IPS-18c (cell line): ENCODE measurements around the gene ANKRD65.
"Not testable (repeated sequence)": the region's sequence is repeated elsewhere in the genome, so short reads cannot be mapped to it uniquely, and the experiment has no call there.

Experiments used
- H3K4me3 ChIP-seq: 2 replicates; pipeline ENCODE4 v1.7.0; 2013; ENCODE audit warnings: low read depth, mild to moderate bottlenecking, low read length, moderate library complexity; ENCODE audit not compliant: insufficient read depth
- H3K9me3 ChIP-seq: one replicate; pipeline ENCODE4 v1.6.1; 2013; ENCODE audit warnings: mild to moderate bottlenecking, low read length, moderate library complexity; ENCODE audit not compliant: control insufficient read depth, insufficient read depth

ANKRD65 gene

DNA sequence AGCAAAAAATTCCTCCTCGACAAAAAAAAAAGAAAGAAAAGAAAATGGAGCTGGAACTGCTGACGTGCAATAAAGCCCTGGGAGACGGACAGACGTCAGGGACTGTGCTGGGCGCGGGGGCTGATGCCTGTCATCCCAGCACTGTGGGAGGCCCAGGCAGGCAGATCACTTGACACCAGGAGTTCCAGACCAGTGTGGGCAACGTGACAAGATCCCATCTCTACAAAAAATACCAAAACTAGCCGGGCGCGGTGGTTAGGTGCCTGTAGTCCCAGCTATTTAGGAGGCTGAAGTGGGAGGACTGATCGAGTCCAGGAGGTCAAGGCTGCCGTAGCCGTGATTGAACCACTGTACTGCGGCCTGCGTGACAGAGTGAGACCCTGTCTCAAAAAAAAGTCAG is 3.6 kb upstream of the ANKRD65 start:
- H3K9me3 ChIP-seq, result no peaks in the 10 kb centered on the region
- no peak overlapping the region for H3K4me3 ChIP-seq

DNA sequence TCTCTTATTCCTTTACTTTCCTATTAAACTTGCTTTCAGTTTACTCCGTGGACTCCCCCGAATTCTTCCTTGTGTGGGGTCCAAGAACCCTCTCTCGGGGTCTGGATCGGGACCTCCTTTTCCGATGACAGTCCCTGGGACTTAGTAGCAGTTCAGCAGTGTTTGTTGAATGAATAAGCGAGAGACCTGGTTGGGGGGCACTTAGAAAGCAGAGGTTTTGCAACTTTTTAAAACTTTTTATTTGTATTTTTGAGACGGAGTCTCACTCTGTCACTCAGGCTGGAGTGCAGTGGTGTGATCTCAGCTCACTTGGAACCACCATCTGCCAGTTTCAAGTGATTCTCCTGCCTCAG is 2.1 kb upstream of the ANKRD65 start:
- Histone ChIP-seq H3K4me3 (no peak overlapping the region), H3K9me3 (no peaks in the 10 kb centered on the region)

DNA sequence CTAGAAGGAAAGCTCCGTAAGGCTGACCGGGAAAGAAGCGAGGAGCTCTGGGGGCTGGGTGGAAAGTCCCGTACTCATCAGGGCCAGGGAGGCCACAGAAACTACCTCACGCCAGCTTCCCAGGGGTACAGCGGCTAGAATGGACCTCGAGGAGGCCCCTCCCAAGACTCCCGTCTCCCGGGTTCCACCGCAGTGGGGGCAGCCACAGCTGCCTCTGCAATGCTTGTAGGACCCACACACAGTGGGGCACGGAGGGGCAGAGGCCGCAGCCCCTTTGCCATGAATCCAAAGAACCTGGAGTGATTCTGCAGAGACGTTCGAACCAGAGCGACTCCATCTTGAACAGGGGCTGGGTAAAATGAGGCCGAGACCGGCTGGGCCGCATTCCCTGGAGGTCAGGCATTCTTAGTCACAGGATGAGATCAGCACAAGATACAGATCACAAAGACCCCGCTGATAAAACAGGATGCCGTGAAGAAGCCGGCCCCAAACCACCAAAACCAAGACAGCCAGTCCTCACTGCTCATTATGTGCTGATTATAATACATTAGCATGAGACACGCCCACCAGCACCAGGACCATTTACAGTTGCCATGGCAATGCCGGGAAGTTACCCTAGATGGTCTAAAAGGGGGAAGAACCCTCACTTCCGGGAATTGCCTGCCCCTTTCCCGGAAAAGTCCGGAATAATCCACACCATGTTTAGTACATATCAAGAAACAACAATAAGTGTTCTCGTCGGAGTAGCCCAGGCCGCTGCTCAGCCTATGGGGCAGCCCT is 1.6 kb upstream of the ANKRD65 start:
- no peaks in the 10 kb centered on the region for H3K9me3 ChIP-seq
- no peak overlapping the region for H3K4me3 ChIP-seq

DNA sequence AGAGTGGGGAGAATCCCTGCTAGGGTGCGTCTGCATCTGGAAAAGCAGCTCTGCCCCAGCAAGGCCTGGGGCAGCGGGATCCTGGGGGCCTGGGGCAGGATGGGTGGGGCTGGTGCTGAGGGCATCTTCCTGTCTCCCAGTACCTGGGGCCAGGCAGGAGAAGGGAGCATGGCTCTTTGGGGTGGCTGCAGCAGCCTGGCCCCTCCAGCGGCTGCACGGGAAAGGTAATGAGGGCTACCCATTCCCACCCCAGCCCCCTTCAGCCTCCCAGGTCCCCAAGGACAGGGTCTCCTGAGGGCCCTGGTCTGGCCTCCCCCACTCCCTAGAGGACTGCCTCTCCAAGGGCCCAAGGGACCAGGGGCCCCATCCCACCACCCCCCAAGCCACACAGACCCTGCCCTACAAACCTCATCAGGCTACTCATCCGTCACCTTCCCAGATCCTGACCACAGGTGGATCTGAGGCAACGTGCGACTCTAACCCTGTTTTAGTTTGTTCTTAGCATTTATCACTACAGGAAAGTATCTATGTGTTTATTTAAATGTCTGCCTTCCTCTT is 910 bp upstream of the ANKRD65 start:
- Histone ChIP-seq H3K4me3 (no peak overlapping the region), H3K9me3 (no peaks in the 10 kb centered on the region)

DNA sequence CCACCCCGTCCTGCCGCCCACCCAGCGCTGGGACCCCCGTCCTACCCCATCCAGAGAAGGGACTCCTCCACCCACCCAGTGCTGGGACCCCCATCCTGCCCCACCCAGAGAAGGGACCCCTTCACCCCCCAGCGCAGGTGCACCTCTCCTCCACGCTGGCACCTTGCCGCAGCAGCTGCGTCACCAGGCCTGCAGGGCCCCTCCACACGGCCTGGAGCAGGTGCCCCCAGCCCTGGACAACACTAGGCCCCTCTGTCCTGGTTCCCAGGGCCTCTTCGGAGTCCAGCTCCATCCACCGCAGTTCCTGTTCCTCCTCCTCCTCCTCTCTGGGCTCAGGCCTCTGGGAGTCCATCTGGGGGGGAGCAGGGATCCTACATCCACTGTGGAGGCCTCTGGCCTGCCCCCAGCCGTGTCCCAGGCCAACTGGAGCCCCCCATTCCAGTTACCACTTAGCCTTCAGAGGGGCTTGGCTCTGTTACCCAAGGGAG is 378 bp downstream of the ANKRD65 start:
- no peak overlapping the region for H3K4me3 ChIP-seq

DNA sequence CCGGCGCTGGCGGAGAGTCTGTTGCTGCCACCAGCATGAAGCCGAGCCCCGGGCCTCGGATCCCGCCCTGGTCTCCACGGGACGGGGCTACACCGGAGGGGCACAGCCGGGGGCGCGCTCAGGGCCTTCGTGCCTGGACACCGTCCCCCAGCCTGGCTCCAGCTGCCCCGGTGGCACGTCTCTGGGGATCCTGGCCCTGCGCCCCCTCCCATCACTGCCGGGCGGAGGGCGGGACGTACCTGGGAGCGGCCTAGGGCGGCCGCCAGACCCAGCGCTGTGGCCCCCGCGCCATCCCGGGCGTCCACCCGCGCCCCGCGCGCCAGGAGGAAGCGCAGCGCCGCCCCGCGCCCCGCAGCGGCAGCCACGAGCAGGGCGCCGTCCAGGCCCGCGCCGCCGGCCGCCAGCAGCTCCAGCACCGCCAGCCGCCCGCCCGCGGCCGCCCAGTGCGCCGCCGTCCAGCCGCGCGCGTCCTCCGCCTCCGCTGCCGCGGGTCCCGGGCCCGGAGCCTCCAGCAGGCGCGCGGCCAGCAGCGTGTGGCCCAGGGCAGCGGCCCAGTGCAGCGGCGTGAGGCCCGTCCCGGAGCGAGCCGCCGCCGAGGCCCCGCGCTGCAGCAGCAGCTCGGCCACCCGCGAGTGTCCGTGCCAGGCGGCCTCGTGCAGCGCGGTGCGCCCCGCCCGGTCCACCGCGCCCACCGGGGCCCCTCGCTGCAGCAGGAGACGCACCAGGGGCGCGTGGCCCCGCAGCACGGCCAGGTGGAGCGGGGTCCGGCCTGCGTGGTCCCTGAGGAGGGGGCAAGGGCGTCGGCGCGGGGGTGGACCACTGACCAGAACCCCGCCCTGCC is 1.0 kb downstream of the ANKRD65 start:
- Histone ChIP-seq H3K9me3 (no peaks in the 10 kb centered on the region), H3K4me3 (no peak overlapping the region)

More for the DNA sequence above, 378 bp downstream of the ANKRD65 start:
- H3K9me3 ChIP-seq, result no peaks in the 10 kb centered on the region

DNA sequence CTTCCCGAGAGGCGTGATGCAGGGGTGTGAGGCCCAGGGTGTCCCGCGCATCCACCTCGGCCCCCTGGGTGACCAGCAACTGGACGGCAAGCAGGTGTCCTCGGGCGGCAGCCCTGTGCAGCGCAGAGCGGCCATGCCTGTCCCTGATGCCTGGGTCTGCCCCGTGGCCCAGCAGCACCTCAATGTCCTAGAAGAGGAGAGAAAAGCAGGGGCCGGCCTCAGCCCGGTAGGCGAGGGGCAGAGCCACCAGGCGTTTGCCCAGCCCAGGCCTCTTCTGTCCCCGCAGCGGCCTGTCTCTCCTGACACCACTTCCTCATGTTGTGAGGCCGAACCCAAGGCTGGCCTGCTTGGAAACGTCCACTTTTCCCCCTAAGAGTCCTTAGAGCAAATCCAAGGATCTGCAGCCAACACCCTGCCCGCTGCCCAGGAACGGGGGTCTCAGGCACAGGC is 1.7 kb downstream of the ANKRD65 start:
- H3K4me3 ChIP-seq, result no peak overlapping the region
- H3K9me3 ChIP-seq, result no peaks in the 10 kb centered on the region

DNA sequence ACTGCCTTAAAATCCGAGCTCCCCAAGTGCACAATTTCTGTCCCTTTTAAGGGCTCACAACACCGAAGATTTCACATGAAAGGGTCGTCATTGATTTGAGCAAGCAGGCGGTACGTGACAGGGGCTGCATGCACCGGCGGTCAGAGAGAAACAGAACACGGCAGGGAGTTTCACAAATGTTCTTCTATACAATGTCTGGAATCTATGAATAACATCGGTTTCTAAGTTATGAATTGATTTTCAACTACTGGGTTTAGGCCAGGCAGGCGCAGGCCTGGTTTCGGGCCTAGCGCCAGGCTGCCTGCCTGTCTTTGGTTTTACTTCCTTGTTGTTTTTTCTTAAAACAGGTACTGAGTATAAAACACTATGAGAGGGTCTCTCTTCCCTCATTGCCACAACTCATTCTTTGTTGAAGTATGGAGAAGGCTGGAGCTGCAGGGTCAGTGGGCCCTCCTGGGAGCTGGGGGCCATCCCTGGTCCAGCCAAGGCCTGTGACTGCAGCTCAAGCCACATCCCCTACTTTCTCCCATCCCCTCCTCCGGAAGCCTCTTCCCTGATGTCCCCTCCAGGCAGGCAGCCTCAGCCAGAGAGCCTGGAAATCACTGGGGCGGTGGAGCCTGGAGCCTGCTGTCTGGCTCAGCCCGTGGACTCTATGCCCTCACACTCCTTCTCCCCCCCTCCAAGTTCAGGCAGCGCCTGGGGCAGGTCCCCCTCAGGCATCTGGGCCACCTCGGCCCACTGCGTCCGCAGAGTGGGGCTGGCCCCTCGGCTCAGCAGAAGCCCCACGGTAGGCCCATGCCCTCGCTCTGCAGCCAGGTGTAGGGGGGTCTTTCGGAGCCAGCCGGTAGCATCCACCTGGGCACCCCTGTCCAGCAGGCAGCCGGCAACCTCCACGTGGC is 2.4 kb downstream of the ANKRD65 start:
- Histone ChIP-seq H3K9me3 (no peaks in the 10 kb centered on the region), H3K4me3 (no peak overlapping the region)

DNA sequence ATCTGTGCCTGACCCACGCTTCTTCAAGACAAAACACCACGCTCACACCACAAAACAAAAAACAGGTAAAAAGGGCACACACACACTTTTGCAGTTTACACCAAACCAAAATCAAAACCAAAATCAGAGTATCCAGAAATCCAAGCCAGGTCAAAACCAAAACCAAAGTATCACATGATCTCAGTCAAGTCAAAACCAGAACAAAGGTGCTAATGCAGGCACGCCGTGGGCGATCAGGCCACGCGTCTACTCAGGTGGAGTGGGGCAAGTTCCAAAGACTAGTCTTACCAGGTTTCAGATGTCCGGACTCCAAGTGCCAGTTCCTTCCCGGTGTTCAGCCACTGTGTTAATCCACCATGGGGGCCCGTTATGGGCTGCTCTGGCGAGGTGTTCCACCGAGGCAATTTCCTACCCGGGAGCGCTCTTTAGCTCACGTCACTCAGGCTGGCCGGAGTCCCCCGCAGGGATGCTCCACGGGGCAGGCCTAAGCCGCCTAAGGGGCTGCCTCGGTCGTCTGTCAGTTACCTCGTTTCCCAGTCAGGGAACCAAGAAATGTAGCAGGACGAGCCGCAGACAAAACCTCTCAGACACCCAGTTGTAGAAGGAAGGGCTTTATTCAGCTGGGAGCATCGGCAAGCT is 3.1 kb downstream of the ANKRD65 start:
- not testable (repeated sequence) for H3K4me3 ChIP-seq, H3K9me3 ChIP-seq

DNA sequence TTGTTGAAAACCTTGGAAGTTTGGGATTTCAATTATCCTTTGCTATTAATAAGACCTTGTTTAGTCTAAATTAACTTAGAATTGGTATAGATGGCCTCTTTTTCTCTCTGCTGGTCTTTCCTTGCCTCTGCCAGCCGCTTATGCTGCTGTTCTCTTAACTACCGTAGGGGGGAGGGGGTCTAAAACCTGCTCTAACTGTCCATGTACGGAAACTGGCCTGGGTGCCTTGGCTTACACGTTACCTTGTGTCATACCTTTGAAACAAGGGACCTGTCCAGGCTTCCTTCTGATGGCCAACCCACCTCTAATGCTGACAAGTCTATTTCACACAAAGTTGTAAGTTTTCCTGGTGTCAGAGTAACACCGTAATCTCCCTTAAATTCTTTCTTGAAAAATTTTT is 3.7 kb downstream of the ANKRD65 start:
- H3K4me3 ChIP-seq, result not testable (repeated sequence)

DNA sequence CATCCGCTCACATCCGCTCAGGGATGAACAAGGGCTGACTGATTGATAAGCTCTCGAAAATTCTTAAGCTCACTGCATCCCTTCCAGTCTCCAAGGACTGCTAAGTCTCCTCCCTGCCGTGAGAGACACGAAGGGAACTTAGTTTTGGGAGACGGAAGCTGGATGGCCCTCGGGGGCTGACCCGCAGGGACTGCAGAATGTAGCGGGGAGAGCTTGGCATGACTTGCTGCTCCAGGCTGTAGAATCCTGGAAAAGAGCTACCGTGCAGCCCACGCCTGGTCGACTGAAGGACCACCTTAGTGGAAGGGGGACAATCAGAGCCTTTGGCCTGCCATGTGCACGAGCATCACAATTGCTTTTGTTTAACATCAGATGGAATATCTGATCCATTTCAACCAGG is 5.3 kb downstream of the ANKRD65 start:
- H3K4me3 ChIP-seq, result no peak overlapping the region
- peaks cover 4% of the 10 kb centered on the region for H3K9me3 ChIP-seq

More for the DNA sequence above, 3.7 kb downstream of the ANKRD65 start:
- not testable (repeated sequence) for H3K9me3 ChIP-seq

DNA sequence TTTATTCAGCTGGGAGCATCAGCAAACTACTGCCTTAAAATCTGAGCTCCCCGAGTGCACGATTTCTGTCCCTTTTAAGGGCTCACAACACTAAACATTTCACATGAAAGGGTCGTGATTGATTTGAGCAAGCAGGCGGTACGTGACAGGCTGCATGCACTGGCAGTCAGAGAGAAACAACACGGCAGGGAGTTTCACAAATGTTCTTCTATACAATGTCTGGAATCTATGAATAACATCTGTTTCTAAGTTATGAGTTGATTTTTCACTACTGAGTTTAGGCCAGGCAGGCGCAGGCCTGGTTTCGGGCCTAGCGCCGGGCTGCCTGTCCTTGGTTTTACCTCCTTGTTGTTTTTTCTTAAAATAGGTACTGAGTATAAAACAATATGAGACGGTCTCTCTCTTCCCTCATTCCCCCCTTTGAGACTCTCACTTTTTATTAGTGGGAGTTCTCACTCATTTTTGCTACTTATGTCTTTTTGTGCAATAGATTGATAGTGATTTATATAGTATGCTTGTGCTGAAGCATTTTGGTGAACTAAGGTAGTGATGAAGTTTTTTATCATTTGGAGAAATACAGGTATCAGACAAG is 8.7 kb downstream of the ANKRD65 start:
- H3K4me3 ChIP-seq, H3K9me3 ChIP-seq: not testable (repeated sequence)

DNA sequence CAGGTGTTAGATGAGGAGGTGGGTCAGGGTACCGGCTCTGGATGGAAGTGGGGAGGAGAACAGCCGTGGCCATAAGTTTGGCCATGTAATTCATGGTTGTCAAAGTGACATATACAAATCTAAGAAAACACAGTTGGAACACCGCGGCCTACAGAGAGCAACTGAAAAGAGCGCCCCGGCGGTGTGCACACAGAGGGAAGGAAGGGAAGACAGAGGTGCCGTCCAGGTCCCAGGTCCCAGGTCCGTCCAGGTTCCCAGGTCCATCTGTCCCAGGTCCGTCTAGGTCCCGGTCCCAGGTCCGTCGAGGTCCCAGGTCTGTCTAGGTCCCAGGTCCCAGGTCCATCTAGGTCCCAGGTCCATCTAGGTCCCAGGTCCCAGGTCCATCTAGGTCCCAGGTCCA is 9.4 kb downstream of the ANKRD65 start:
- Histone ChIP-seq H3K9me3 (peaks cover 4% of the 10 kb centered on the region), H3K4me3 (no peak overlapping the region)

DNA sequence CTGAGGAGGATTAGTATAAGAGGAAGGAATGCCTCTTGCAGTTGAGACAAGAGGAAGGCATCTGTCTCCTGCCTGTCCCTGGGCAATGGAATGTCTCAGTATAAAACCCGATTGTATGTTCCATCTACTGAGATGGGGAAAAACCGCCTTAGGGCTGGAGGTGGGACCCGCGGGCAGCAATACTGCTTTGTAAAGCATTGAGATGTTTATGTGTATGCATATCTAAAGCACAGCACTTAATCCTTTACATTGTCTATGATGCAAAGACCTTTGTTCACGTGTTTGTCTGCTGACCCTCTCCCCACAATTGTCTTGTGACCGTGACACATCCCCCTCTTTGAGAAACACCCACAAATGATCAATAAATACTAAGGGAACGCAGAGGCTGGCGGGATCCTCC is 10.8 kb downstream of the ANKRD65 start:
- H3K9me3 ChIP-seq, result not testable (repeated sequence)
- peak overlapping the region; percentile 20; the same call in 1 of the 2 replicates for H3K4me3 ChIP-seq

DNA sequence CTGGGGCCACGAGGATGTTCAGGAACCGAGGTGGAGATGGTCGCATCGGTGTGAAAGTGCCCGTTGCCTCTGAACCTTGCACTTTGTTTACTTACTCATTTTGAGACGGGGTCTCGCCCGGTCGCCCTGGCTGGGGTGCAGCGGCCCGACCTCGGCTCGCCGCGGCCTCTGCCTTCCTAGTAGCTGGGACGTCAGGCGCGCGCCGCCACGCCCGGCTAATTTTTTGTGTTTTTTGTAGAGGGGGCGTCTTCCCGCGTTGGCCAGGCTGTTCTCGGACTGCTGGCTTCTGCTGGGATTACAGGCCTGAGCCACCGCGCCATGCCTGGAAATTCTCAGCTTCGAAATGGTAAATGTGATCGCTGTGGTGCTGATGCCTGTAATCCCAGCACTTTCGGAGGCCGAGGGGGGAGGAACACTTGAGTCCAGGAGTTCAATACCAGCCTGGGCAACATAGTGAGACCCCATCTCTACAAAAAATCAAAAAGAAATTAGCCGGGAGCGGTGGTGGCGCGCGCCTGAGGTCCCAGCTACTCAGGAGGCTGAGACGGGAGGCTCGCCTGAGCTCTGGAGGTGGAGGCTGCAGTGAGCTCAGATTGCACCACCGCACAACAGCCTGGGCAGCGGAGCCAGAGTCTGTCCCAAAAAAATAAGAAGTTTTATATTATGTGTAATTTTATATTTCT is 13.3 kb downstream of the ANKRD65 start:
- Histone ChIP-seq H3K9me3 (peaks cover 4% of the 10 kb centered on the region), H3K4me3 (peak overlapping the region; percentile 95)
